K562 (cell line): ENCODE results near the gene WIPF2. TPM values are rescaled to one million over a fixed set of nuclear protein-coding genes. Genes with fewer than 3 reads are reported as not detected.

Source experiments
- BCOR ChIP-seq: fragments of 450-650 bp; IDR thresholded peaks from 2 replicates; pipeline ENCODE4 v1.6.1; 2016
- CREM ChIP-seq: IDR thresholded peaks from 2 replicates; pipeline ENCODE4 v1.6.1; 2014; ENCODE audit warnings: antibody characterized with exemption, low read depth
- EGR1 ChIP-seq: fragments of 450-650 bp; conservative IDR thresholded peaks from 2 replicates; pipeline ENCODE4 v1.6.1; 2017; ENCODE audit warnings: mild to moderate bottlenecking
- HDAC1 ChIP-seq, 2 experiments: fragments of 450-650 bp; IDR thresholded peaks; 2 replicates each; pipeline ENCODE4 v1.6.1; 2016 to 2017; ENCODE audit warnings: inconsistent platforms in 1 of 2, mild to moderate bottlenecking in 1 of 2, moderate library complexity in 1 of 2
- HMGN3 ChIP-seq: IDR thresholded peaks from 2 replicates; pipeline ENCODE4 v1.6.1; 2011; ENCODE audit warnings: borderline replicate concordance, low read depth, mild to moderate bottlenecking, mixed read lengths, low read length; ENCODE audit not compliant: insufficient read length; ENCODE audit errors: extremely low read depth
- MAFG ChIP-seq: fragments of 450-650 bp; conservative IDR thresholded peaks from 2 replicates; pipeline ENCODE4 v1.6.1; 2016; ENCODE audit warnings: missing genetic modification characterization, missing compliant biosample characterization
- NFYB ChIP-seq: IDR thresholded peaks from 2 replicates; pipeline ENCODE4 v1.6.1; 2011; ENCODE audit warnings: mild to moderate bottlenecking, moderate library complexity; ENCODE audit not compliant: insufficient read length; ENCODE audit errors: extremely low read depth
- PHF21A ChIP-seq: fragments of 450-650 bp; IDR thresholded peaks from 2 replicates; pipeline ENCODE4 v1.6.1; 2017; ENCODE audit warnings: low read depth, borderline replicate concordance
- SMAD2 ChIP-seq: fragments of 150-350 bp; IDR thresholded peaks from 2 replicates; pipeline ENCODE4 v1.6.1; 2014; ENCODE audit warnings: low read depth, mild to moderate bottlenecking, low read length
- ZNF165 ChIP-seq: fragments of 250-450 bp; sonication (Bioruptor Pico); IDR thresholded peaks from 2 replicates; pipeline ENCODE4 v1.4.0; 2020; ENCODE audit warnings: borderline replicate concordance
- ZNF41 ChIP-seq: fragments of 250-450 bp; sonication (Bioruptor Pico); conservative IDR thresholded peaks from 2 replicates; pipeline ENCODE4 v1.4.0; 2020; ENCODE audit warnings: mild to moderate bottlenecking
- ZNF780A ChIP-seq: fragments of 250-450 bp; sonication (Bioruptor Pico); IDR thresholded peaks from 2 replicates; pipeline ENCODE4 v1.5.0; 2021; ENCODE audit warnings: mild to moderate bottlenecking
- polyA plus RNA-seq, 8 experiments: library from polyadenylated mRNA; depleted of rRNA in 4 of 8; stranded (reverse) in 5 of 8; unstranded in 3 of 8; fragments of >200 nt; fragmentation: Nextera tagmentation in 2 of 8; fragmentation: Illumina TruSeq in 1 of 8; extraction: Ambion mirVana in 2 of 8; extraction: Trizol in 1 of 8; gene quantifications; 2 replicates each; pipeline versions ENCODE4 v1.2.1 to v1.2.3, GENCODE V29; 2011 to 2014; ENCODE audit warnings: inconsistent platforms in 1 of 8, missing spikeins in 1 of 8
- total RNA-seq, 7 experiments: library from RNA; depleted of rRNA in 6 of 7; stranded (reverse); fragments of >200 nt in 6 of 7; fragmentation: Illumina TruSeq in 2 of 7; extraction: Trizol in 2 of 7; gene quantifications; 2 replicates each; pipeline versions ENCODE4 v1.2.1 to v1.2.3, GENCODE V29; 2011 to 2021; ENCODE audit warnings: low replicate concordance in 1 of 7
- TF ChIP-seq, protein P1 (sequence below): sonication (generic); formaldehyde crosslinking; IDR thresholded peaks from 2 replicates; pipeline ENCODE4 v1.8.1; 2023; ENCODE audit warnings: missing genetic modification reagents, mild to moderate bottlenecking, borderline replicate concordance
- TF ChIP-seq, protein P2 (sequence below): fragments of 250-450 bp; sonication (Bioruptor Pico); IDR thresholded peaks from 2 replicates; pipeline ENCODE4 v1.9.0; 2021; ENCODE audit warnings: mild to moderate bottlenecking
- TF ChIP-seq, protein P3 (sequence below): fragments of 150-350 bp; conservative IDR thresholded peaks from 2 replicates; pipeline ENCODE4 v1.6.1; 2014; ENCODE audit warnings: low read length
- TF ChIP-seq, protein P4 (sequence below): fragments of 450-650 bp; IDR thresholded peaks from 2 replicates; pipeline ENCODE4 v1.6.1; 2018; ENCODE audit not compliant: partially characterized antibody

The WIPF2 gene
- total and polyA plus RNA-seq, 9 of the 15 experiments (the other 6 are each of a cell fraction or from before 2014, with no cell fraction given), result 3.6 to 15.0 (median 5.3) TPM

DNA sequence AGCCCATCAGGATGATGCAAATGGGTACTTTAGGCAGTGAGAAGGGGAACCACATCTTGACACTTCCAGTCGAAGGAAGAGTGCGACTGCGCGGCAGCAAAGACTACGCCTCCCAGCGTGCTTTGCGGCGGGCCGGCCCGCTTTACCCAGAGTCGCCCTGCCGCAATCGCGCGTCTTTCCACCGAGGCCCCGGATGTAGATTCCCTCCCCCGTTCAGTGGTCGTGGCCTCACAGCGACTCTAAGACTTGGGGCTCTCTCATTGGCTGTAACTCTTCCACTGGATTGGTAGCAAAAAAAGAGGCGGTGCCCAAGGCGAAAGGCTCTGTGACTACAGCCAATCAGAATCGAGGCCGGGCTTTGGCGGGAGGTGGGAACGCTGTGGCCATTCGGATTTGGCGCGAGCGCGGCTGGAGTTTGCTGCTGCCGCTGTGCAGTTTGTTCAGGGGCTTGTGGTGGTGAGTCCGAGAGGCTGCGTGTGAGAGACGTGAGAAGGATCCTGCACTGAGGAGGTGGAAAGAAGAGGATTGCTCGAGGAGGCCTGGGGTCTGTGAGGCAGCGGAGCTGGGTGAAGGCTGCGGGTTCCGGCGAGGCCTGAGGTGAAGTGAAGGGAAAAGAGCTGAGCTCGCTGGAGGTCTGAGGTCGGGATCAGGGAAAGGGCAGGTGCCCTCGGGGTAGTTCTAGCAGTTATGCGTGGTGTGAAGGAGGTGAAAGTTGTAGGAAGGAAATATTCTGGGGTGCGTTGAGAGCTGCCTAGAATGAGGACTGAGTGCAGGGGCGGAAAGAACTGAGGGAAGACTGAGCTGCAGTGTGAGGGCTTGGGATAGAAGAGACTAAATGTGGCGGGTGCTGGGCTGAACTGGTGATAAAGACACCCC lies 68.6 kb downstream of the WIPF2 start, which contains the start of gene CDC6 (continued):
- TF ChIP-seq, protein P1, sequence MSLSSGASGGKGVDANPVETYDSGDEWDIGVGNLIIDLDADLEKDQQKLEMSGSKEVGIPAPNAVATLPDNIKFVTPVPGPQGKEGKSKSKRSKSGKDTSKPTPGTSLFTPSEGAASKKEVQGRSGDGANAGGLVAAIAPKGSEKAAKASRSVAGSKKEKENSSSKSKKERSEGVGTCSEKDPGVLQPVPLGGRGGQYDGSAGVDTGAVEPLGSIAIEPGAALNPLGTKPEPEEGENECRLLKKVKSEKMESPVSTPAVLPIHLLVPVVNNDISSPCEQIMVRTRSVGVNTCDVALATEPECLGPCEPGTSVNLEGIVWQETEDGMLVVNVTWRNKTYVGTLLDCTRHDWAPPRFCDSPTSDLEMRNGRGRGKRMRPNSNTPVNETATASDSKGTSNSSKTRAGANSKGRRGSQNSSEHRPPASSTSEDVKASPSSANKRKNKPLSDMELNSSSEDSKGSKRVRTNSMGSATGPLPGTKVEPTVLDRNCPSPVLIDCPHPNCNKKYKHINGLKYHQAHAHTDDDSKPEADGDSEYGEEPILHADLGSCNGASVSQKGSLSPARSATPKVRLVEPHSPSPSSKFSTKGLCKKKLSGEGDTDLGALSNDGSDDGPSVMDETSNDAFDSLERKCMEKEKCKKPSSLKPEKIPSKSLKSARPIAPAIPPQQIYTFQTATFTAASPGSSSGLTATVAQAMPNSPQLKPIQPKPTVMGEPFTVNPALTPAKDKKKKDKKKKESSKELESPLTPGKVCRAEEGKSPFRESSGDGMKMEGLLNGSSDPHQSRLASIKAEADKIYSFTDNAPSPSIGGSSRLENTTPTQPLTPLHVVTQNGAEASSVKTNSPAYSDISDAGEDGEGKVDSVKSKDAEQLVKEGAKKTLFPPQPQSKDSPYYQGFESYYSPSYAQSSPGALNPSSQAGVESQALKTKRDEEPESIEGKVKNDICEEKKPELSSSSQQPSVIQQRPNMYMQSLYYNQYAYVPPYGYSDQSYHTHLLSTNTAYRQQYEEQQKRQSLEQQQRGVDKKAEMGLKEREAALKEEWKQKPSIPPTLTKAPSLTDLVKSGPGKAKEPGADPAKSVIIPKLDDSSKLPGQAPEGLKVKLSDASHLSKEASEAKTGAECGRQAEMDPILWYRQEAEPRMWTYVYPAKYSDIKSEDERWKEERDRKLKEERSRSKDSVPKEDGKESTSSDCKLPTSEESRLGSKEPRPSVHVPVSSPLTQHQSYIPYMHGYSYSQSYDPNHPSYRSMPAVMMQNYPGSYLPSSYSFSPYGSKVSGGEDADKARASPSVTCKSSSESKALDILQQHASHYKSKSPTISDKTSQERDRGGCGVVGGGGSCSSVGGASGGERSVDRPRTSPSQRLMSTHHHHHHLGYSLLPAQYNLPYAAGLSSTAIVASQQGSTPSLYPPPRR (CRISPR knock-in tag), result no peak
- TF ChIP-seq SMAD2 (no peak), ZNF780A (CRISPR knock-in tag) (no peak), PHF21A (0 out of 2 replicates have a peak, but pooled peaks have one; percentile 10), CREM (peak; percentile 84), ZNF41 (CRISPR knock-in tag) (no peak), HDAC1 (IDR thresholded peaks at IDR 0.05) (peak in 1 of 2 experiments; percentile 100; a peak in 2 of 4 replicates), ZNF165 (CRISPR knock-in tag) (no peak), MAFG (tag) (no peak), BCOR (peak; percentile 72), EGR1 (no peak; the same call in 1 of the 2 replicates), NFYB (peak; percentile 94), HMGN3 (peak; percentile 57)
- TF ChIP-seq, protein P2, sequence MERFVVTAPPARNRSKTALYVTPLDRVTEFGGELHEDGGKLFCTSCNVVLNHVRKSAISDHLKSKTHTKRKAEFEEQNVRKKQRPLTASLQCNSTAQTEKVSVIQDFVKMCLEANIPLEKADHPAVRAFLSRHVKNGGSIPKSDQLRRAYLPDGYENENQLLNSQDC, result no peak
- TF ChIP-seq, protein P3, sequence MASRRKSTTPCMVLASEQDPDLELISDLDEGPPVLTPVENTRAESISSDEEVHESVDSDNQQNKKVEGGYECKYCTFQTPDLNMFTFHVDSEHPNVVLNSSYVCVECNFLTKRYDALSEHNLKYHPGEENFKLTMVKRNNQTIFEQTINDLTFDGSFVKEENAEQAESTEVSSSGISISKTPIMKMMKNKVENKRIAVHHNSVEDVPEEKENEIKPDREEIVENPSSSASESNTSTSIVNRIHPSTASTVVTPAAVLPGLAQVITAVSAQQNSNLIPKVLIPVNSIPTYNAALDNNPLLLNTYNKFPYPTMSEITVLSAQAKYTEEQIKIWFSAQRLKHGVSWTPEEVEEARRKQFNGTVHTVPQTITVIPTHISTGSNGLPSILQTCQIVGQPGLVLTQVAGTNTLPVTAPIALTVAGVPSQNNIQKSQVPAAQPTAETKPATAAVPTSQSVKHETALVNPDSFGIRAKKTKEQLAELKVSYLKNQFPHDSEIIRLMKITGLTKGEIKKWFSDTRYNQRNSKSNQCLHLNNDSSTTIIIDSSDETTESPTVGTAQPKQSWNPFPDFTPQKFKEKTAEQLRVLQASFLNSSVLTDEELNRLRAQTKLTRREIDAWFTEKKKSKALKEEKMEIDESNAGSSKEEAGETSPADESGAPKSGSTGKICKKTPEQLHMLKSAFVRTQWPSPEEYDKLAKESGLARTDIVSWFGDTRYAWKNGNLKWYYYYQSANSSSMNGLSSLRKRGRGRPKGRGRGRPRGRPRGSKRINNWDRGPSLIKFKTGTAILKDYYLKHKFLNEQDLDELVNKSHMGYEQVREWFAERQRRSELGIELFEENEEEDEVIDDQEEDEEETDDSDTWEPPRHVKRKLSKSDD, result no peak
- TF ChIP-seq, protein P4, sequence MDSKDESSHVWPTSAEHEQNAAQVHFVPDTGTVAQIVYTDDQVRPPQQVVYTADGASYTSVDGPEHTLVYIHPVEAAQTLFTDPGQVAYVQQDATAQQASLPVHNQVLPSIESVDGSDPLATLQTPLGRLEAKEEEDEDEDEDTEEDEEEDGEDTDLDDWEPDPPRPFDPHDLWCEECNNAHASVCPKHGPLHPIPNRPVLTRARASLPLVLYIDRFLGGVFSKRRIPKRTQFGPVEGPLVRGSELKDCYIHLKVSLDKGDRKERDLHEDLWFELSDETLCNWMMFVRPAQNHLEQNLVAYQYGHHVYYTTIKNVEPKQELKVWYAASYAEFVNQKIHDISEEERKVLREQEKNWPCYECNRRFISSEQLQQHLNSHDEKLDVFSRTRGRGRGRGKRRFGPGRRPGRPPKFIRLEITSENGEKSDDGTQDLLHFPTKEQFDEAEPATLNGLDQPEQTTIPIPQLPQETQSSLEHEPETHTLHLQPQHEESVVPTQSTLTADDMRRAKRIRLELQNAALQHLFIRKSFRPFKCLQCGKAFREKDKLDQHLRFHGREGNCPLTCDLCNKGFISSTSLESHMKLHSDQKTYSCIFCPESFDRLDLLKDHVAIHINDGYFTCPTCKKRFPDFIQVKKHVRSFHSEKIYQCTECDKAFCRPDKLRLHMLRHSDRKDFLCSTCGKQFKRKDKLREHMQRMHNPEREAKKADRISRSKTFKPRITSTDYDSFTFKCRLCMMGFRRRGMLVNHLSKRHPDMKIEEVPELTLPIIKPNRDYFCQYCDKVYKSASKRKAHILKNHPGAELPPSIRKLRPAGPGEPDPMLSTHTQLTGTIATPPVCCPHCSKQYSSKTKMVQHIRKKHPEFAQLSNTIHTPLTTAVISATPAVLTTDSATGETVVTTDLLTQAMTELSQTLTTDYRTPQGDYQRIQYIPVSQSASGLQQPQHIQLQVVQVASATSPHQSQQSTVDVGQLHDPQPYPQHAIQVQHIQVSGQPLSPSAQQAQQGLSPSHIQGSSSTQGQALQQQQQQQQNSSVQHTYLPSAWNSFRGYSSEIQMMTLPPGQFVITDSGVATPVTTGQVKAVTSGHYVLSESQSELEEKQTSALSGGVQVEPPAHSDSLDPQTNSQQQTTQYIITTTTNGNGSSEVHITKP, result peak; percentile 73
